Glutamatergic neuron (in vitro differentiated cells): ENCODE measurements around the gene KNCN. TPM values are rescaled to one million over a fixed set of nuclear protein-coding genes. Genes with fewer than 3 reads are reported as not detected.

Experiments
- DNase-seq: peaks from one replicate; pipeline ENCODE4 v3.0.0; 2022
- H3K27ac Mint-ChIP-seq: one replicate; pipeline ENCODE4 v1.8.0; 2020; ENCODE audit warnings: mild to moderate bottlenecking, mixed read lengths, inconsistent platforms; ENCODE audit not compliant: unreplicated experiment
- H3K27me3 Mint-ChIP-seq: one replicate; pipeline ENCODE4 v1.8.0; 2020; ENCODE audit warnings: mild to moderate bottlenecking, moderate library complexity, mixed read lengths, inconsistent platforms; ENCODE audit not compliant: unreplicated experiment
- H3K36me3 Mint-ChIP-seq: one replicate; pipeline ENCODE4 v1.8.0; 2020; ENCODE audit warnings: mild to moderate bottlenecking, mixed read lengths, inconsistent platforms; ENCODE audit not compliant: unreplicated experiment
- H3K4me1 Mint-ChIP-seq: one replicate; pipeline ENCODE4 v1.8.0; 2020; ENCODE audit warnings: mild to moderate bottlenecking, low read depth, mixed read lengths, inconsistent platforms; ENCODE audit not compliant: unreplicated experiment
- H3K4me3 Mint-ChIP-seq: one replicate; pipeline ENCODE4 v1.8.0; 2020; ENCODE audit warnings: mild to moderate bottlenecking, mixed read lengths, inconsistent platforms; ENCODE audit not compliant: unreplicated experiment
- H3K9me3 Mint-ChIP-seq: one replicate; pipeline ENCODE4 v1.8.0; 2020; ENCODE audit warnings: mild to moderate bottlenecking, moderate library complexity, mixed read lengths, inconsistent platforms; ENCODE audit not compliant: unreplicated experiment
- CTCF ChIP-seq: fragments of 200-600 bp; sonication (generic); IDR thresholded peaks from one replicate; pipeline ENCODE4 v1.5.0; 2021; ENCODE audit not compliant: partially characterized antibody, unreplicated experiment
- total RNA-seq: library from RNA; stranded (reverse); fragmentation: NEBNext Ultra II Directional; extraction: Animal tissue kit (Norgen Biotek cat#: 25700); gene quantifications from one replicate; pipeline ENCODE4 v1.2.1, GENCODE V29; 2021; ENCODE audit not compliant: unreplicated experiment

The KNCN gene
- total RNA-seq, 1 donor from 2014 or later = not detected

GRCh38 chr1:46594063-46594462 lies 42.6 kb upstream of the KNCN start:
- DNase-seq = no peak
- no peak overlapping the region for H3K4me3 Mint-ChIP-seq
- TF ChIP-seq CTCF = no peak
- no peaks in the 10 kb centered on the region for H3K4me1 Mint-ChIP-seq
- H3K36me3 Mint-ChIP-seq = peaks cover 24% of the 10 kb centered on the region
- H3K27me3 Mint-ChIP-seq = peaks cover 2% of the 10 kb centered on the region
- peaks cover 5% of the 10 kb centered on the region for H3K9me3 Mint-ChIP-seq
- H3K27ac Mint-ChIP-seq = no peak overlapping the region

GRCh38 chr1:46592823-46593222 lies 41.4 kb upstream of the KNCN start:
- H3K36me3 Mint-ChIP-seq = peaks cover 27% of the 10 kb centered on the region
- H3K27me3 Mint-ChIP-seq = peaks cover 2% of the 10 kb centered on the region
- no peak overlapping the region for H3K4me3 Mint-ChIP-seq
- DNase-seq = no peak
- H3K27ac Mint-ChIP-seq = no peak overlapping the region
- no peaks in the 10 kb centered on the region for H3K4me1 Mint-ChIP-seq
- no peak for TF ChIP-seq CTCF
- H3K9me3 Mint-ChIP-seq = peaks cover 5% of the 10 kb centered on the region

GRCh38 chr1:46589529-46589928 lies 38.1 kb upstream of the KNCN start:
- Mint-ChIP-seq H3K9me3 (peaks cover 5% of the 10 kb centered on the region), H3K4me1 (peaks cover 12% of the 10 kb centered on the region), H3K4me3 (no peak overlapping the region), H3K27ac (no peak overlapping the region), H3K36me3 (peaks cover 27% of the 10 kb centered on the region), H3K27me3 (peaks cover 2% of the 10 kb centered on the region)
- no peak for TF ChIP-seq CTCF
- DNase-seq = no peak

GRCh38 chr1:46587069-46587468 lies 35.6 kb upstream of the KNCN start:
- H3K4me1 Mint-ChIP-seq = peaks cover 30% of the 10 kb centered on the region
- H3K36me3 Mint-ChIP-seq = peaks cover 27% of the 10 kb centered on the region
- no peak overlapping the region for H3K27ac Mint-ChIP-seq
- H3K9me3 Mint-ChIP-seq = peaks cover 7% of the 10 kb centered on the region
- DNase-seq = peak; percentile 34
- no peak for TF ChIP-seq CTCF
- no peak overlapping the region for H3K4me3 Mint-ChIP-seq
- H3K27me3 Mint-ChIP-seq = peaks cover 2% of the 10 kb centered on the region

GRCh38 chr1:46585312-46585938 lies 34.0 kb upstream of the KNCN start:
- Mint-ChIP-seq H3K27ac (peak overlapping the region; percentile 79), H3K4me3 (peak overlapping the region; percentile 54), H3K36me3 (peaks cover 20% of the 10 kb centered on the region), H3K9me3 (peaks cover 7% of the 10 kb centered on the region), H3K27me3 (no peaks in the 10 kb centered on the region), H3K4me1 (peaks cover 32% of the 10 kb centered on the region)
- no peak for TF ChIP-seq CTCF
- DNase-seq = peak; percentile 29
